NCI-H128 (cell line): ENCODE results near the gene HPSE2.

Experiments used
- DNase-seq: peaks from one replicate; lab custom pipeline; 2025; ENCODE audit not compliant: unreplicated experiment; lab: John Stamatoyannopoulos, UW

The HPSE2 gene

GRCh38 chr10:98469001-98469931 lies 766.4 kb downstream of the HPSE2 start:
- no peak for DNase-seq

DNA sequence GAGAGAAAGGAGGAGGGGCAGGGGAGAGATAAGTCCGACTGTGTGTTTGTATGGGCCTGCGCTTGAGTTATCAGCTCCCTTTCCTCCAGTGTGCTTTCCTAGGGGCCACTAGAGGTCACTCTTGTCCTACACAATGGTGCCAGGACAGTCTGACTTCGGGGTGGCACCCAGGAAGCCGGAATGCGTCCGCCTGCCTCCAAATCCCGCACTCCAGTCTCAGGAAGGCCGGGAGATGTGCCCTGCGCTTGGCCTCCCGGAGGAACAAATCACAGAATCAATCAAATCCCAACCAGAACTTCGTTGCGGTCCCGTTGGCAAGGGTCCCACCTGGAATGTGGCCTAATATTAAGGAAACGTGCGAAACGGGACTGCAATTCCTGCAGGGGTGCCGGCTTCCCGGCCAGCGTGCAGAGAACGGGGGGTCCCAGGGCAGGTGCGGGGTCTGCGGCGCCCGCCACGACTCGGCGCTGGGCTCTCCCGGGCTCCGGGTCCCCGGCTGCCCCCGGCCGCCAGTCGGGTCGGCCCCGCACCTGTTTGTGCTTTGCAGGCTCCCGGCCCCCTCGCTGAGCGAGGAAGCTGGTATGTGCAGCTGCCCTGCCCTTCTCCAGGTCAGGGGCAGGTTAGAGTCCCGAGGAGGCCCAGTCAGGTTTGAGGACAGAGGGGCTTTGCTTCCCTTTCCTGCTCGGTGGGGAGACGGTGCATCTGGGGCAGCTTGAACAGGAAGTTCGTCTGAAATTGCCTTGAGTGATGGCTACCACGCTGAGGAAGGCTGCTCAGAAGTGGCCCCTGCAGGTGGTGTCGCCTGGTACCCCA lies 767.9 kb downstream of the HPSE2 start:
- DNase-seq: peak; percentile 27

GRCh38 chr10:98466861-98467505 lies 768.7 kb downstream of the HPSE2 start:
- no peak for DNase-seq

- no peak for DNase-seq
Observed at GRCh38 chr10:98465866-98466265, 769.8 kb downstream of the HPSE2 start.

DNA sequence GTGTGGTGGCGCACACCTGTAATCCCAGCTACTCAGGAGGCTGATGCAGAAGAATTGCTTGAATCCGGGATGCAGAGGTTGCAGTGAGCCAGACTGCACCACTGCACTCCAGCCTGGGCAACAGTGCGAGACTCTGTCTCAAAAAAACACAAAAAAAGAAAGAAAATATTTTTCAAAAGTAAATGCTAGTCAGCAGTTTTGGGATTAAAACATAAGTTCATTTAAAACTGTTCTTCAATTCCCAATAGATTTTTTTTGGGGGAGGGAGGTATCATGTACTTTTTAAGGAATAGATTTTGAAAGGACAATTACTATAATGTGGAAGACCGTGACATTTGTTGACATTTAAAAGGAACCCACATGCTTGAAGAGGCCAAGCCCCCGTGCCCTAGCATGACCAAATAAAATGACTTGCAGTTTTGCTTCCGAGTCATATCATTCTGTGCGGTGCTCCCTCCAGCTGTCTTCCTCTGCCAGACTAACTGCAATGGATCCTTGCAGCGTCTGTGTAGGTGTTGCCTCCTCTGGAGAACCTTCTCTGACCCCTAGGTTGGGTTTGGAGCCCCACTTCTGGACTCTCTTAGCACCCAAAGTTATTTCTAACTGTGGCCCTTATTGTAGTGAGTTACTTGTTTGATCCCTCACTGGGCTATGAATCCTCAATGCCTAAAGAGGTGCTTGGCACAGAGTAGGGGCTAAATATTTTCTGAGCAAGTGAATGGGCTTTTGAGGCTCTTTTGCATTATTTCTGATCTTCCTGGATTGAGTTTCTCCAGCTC lies 771.5 kb downstream of the HPSE2 start:
- DNase-seq: no peak

- no peak for DNase-seq
Observed at GRCh38 chr10:98463016-98463415, 772.6 kb downstream of the HPSE2 start.

DNA sequence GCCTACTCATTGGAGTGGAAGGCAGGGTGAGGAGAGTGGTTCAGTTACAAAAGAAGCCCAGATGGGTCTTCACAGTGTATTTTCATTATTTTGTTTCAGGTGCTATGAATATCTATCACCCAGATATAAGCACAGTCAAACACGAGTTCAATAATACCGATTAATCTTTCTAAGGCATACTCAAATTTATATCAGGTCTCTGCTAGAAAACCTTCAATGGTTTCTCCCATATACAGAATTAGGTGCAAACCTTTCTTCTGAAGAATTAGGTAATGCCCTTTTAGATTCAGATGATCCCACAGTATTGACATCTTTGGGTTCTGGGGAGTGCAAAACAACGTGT lies 774.2 kb downstream of the HPSE2 start:
- DNase-seq: no peak

DNA sequence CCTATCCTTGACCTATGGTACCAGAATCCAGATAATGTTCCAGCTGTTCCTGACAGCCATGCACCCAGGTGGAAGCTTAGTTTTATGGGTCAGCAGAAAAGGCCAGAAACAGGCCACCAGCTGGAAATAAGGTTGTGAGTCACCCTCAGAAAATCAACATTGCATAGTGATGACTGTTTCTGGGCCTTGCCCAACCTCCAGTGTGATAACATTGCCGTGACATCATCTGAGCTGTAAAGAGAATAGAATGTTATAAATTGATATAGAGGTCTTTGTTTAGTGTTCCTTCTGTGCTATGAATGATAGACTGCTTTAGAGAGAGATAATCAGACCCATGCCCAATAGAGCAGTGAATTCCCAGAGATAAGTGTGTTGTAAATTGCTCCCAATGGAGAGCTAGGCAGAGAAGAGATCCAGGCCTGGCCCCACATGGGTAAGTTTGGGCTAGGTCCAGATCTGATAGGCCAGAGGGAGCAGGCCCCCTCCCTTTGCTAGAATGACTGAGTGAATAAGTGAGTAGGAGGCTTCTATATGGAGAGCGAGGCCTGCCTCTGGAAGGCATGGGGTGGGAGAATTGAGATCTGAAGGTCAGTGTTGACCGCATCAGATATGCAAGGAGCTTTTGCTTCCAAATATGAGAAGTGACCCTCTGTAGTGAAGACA lies 774.7 kb downstream of the HPSE2 start:
- no peak for DNase-seq

- no peak for DNase-seq
Observed at GRCh38 chr10:98458809-98459784, 776.6 kb downstream of the HPSE2 start.

DNA sequence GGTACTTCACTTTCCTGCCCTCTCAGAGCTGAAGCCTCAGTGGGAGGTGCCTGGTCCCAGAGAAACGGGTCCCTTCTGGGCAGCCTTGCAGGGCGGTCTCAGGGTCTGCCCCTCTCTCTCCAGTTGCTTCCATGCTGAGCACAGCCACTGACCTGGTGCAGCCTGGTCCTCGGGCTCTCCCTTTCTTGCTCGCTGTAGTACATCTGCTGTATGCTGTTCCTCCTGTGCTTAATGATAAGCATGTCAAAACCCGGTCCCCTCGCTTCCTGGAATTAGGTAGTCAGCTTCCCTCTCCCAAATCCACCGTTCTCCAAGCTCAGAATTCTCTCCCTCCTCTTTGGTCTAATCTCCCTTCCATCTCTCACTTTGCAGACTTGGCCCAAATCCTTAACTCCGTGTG lies 777.9 kb downstream of the HPSE2 start:
- no peak for DNase-seq

DNA sequence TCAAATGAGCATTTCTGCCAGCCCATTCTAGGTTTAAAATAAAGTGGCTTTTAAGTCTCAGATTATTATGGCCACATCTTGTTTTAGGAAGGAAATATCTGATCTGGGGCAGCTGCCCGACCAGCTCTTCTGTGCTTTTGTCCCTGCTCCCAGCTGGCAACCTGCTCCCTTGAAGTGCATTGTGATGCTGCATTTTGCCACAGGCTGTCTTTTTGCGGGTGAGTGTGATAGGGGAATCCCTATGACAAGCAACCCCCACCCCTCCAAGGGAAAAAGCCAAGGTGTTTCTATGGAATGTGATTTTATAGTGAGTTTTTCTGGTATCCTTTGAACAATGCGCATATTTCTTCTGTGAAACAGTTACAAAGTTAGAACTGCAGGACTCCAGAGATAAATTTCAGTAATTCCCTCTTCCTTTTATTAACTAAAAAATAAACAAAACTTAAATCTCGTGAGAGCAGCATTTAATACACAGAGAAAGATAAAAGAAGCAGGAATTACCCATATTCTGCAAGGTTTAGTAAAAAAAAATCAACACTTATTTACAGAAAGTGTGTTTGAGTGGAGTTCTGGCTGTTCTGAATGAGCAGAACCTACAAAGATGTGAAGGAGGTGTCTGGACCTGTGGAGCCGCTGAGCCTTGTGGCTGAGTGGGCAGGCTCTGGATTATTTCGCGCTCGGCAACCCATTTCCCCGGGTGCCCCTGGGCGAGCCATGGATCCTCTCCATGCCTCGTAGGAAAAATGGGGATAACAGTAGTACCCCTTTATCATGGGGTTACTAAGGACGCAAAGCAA lies 778.8 kb downstream of the HPSE2 start:
- DNase-seq: no peak

GRCh38 chr10:98456043-98456570 lies 779.5 kb downstream of the HPSE2 start:
- no peak for DNase-seq

DNA sequence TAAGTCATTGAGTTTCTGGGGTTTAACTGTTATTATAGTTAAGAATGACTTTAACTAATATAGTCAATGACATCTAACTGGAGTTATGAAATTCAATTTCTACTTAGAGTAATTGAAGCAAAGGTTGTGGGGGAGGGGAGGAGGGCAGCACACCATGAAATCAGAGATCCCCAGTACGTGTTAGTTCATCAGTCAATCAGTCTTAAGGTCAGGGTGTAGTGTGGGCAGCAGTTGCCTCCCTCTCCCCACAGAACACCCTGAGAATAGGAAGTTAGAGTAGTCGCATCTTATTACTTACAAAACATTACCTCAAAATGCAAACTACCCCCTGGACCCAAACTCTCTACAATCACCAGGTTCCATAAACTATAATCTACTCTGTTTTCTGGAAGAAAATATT lies 781.9 kb downstream of the HPSE2 start:
- DNase-seq: no peak

DNA sequence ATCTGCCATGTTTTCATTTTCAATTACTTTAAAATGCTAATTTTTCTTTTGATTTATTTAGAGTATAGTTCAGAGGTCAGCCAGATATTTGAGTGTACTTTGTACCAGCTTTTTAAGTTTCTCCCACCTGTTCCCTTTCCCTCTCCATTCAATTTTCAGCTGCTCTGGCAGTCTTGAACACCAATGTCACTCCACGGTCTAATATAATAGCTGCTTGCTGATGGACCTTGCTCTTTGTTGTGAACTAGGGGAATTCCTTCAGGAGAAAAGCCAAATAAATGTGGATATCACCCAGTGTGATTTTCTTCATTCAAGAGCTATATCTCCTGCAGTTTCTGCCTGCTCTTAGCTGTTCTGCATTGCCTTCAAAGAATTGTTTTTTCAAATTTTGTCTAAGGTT lies 785.0 kb downstream of the HPSE2 start:
- DNase-seq: no peak

GRCh38 chr10:98449287-98449686 lies 786.4 kb downstream of the HPSE2 start:
- no peak for DNase-seq

- no peak for DNase-seq
Observed at GRCh38 chr10:98446661-98447221, 788.9 kb downstream of the HPSE2 start, which contains the start of gene HPS1. Gene HPS1 (minus strand): TSS chr10:98446935. CDS start chr10:98443240, 3,695 bp downstream.

DNA sequence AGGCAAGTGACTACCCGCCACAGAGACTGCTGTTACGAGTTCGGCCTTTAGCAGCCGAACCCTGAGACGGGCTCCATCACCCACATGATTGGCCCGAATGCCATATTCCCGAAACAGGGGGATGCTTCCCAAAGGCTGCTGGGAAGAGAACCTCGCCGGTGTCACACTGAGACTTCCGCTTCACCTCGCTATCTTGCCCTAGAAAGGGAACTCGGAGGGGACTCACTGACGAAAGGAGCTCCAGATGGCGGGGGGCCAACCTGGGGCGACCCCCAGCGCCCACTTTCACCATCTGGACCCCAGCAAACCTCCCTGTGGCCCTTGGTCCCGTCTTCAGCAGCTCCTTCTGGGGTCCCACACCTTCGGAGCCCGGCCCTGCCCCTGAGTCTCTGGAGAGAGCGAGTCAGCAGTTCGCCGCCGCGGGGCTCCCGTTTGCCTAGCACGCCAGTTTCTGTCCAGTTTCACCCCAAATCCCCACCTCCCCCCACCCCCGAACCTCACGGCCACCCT lies 789.4 kb downstream of the HPSE2 start:
- no peak for DNase-seq
